Measurements from ENCODE around the gene TBC1D14. TPM values are rescaled to one million over a fixed set of nuclear protein-coding genes. Genes with fewer than 3 reads are reported as not detected.

The TBC1D14 gene
- total RNA-seq, 1 experiment from 2014 or later, result 44.3 TPM

DNA sequence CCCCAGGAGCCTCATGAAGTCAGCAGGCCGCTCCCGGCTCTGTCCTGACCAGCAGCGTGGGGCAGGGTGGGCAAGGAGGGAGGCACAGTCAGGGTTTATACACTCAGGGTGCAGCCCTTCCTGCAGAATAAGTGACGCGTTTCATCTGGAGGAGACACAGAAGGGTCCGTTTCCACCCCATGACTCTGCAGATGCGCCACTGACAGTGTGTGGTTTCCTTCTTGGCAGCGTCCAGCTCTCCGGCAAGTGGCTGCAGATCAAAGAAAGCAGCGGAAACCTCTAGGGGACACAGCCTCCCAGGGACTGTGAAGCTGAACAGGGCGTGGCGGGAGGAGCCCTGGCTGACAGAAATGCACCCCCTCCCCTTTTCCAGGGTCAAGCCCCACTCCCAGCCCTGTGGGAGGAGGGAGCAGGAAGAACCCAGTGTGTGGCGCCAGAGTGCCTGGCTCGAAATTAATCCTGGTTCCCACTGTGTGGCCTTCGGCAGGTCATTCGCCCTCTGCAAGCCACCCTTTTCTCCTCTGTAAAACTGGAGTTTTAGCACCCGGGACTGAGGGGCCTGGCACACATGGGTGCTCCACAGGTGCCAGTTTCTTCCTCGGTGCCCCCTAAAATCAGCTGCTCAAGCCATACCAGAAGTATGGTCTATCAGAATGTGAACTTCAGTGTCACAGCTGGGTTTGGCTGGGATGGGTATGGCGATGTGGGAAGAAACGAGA is 17.3 kb upstream of the TBC1D14 start:
- ChIA-PET POLR2A (ENCODE audit: low non-redundant PET) (no interaction called here), CTCF (no interaction called here)
- TF ChIP-seq, protein P1, sequence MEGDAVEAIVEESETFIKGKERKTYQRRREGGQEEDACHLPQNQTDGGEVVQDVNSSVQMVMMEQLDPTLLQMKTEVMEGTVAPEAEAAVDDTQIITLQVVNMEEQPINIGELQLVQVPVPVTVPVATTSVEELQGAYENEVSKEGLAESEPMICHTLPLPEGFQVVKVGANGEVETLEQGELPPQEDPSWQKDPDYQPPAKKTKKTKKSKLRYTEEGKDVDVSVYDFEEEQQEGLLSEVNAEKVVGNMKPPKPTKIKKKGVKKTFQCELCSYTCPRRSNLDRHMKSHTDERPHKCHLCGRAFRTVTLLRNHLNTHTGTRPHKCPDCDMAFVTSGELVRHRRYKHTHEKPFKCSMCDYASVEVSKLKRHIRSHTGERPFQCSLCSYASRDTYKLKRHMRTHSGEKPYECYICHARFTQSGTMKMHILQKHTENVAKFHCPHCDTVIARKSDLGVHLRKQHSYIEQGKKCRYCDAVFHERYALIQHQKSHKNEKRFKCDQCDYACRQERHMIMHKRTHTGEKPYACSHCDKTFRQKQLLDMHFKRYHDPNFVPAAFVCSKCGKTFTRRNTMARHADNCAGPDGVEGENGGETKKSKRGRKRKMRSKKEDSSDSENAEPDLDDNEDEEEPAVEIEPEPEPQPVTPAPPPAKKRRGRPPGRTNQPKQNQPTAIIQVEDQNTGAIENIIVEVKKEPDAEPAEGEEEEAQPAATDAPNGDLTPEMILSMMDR (conservative IDR thresholded peaks at IDR 0.05; ENCODE audit: low read depth, low read length), result 0 out of 2 replicates have a peak, but pooled peaks have one; percentile 14
- TF ChIP-seq EZH2 (IDR thresholded peaks at IDR 0.05; ENCODE audit: borderline replicate concordance, low read depth, low read length, poor library complexity, severe bottlenecking), result no peak
- no peaks in the 10 kb centered on the region for H3K4me1 ChIP-seq (ENCODE audit: insufficient read depth, low read length, poor library complexity, severe bottlenecking)
- H3K27me3 ChIP-seq (replicated peaks; ENCODE audit: insufficient read depth, low read depth, low read length, poor library complexity), result no peaks in the 10 kb centered on the region
- peaks cover 4% of the 10 kb centered on the region for H3K9me3 ChIP-seq (ENCODE audit: low read depth, low read length, poor library complexity, severe bottlenecking)
- intact Hi-C loops (cut with micrococcal nuclease; ENCODE audit: unreplicated experiment), result no loop called here
- H3K27ac ChIP-seq (ENCODE audit: low read depth, low read length, poor library complexity, severe bottlenecking), result no peak overlapping the region
- H3K36me3 ChIP-seq (ENCODE audit: insufficient read depth, low read length, poor library complexity, severe bottlenecking), result no peaks in the 10 kb centered on the region
- no peak overlapping the region for H3K4me3 ChIP-seq (ENCODE audit: low read depth, low read length, poor library complexity, severe bottlenecking)
- BruUV-seq (replicated peaks), result no TSS peak
- DNase-seq (ENCODE audit: low spot score), result no peak

DNA sequence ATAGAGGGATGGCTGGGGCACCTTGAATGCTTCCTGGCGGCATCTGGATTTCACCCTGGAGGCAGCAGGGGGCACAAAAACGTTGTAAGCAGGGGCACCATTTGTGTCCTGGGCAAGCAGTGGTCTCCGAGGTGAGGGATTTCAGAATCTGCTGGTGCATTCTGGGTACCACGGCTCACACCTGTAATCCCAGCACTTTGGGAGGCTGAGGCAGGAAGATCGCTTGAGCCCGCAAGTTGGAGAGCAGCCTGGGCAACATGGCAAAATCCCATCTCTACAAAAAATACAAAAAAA is 16.8 kb upstream of the TBC1D14 start:
- Histone ChIP-seq H3K27ac (ENCODE audit: low read depth, low read length, poor library complexity, severe bottlenecking) (no peak overlapping the region), H3K4me3 (ENCODE audit: low read depth, low read length, poor library complexity, severe bottlenecking) (no peak overlapping the region), H3K9me3 (ENCODE audit: low read depth, low read length, poor library complexity, severe bottlenecking) (peaks cover 4% of the 10 kb centered on the region), H3K36me3 (ENCODE audit: insufficient read depth, low read length, poor library complexity, severe bottlenecking) (no peaks in the 10 kb centered on the region), H3K4me1 (ENCODE audit: insufficient read depth, low read length, poor library complexity, severe bottlenecking) (no peaks in the 10 kb centered on the region), H3K27me3 (replicated peaks; ENCODE audit: insufficient read depth, low read depth, low read length, poor library complexity) (no peaks in the 10 kb centered on the region)
- DNase-seq (ENCODE audit: low spot score), result no peak
- ChIA-PET CTCF (no interaction called here), POLR2A (ENCODE audit: low non-redundant PET) (no interaction called here)
- intact Hi-C loops (cut with micrococcal nuclease; ENCODE audit: unreplicated experiment), result no loop called here
- no TSS peak for BruUV-seq (replicated peaks)
- no peak for TF ChIP-seq EZH2 (IDR thresholded peaks at IDR 0.05; ENCODE audit: borderline replicate concordance, low read depth, low read length, poor library complexity, severe bottlenecking)
- TF ChIP-seq, protein P1 (conservative IDR thresholded peaks at IDR 0.05; ENCODE audit: low read depth, low read length), result no peak

DNA sequence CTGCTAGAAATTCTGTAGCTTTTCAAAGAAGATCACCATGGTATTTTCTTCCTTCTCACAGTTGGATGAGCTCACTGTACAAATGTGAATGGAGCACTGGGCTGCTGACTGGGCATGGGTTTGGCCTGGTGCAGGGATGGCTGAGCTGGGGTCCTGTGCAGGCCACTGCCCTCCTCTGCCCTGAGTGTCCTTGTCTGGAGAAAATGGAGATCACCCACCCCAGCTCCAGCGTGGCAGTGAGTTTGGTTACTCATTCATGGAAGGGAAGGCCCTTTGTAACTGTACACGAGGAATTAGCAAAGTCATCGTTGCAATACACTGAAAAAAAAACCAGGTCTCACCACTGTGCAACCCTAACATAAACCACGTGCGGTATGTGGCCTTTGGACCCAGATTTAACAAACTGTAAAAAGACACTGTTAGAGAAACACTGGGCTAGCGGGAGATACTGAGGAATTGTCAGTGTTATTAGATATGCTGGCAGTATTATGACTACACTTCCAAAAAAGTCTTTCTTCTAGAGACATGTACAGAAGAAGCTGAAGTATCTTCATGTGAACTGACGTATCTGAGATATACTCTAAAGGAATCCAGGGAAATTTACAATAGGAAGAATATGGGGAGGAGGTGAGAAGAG is 16.1 kb upstream of the TBC1D14 start:
- CTCF ChIA-PET, result interaction anchor here (0.7 kb wide), 1 partner anchor 177 kb away, joined by 3 read pairs; no protein-coding TSS in a partner anchor
- Histone ChIP-seq H3K27ac (ENCODE audit: low read depth, low read length, poor library complexity, severe bottlenecking) (no peak overlapping the region), H3K4me3 (ENCODE audit: low read depth, low read length, poor library complexity, severe bottlenecking) (no peak overlapping the region), H3K4me1 (ENCODE audit: insufficient read depth, low read length, poor library complexity, severe bottlenecking) (no peaks in the 10 kb centered on the region), H3K36me3 (ENCODE audit: insufficient read depth, low read length, poor library complexity, severe bottlenecking) (no peaks in the 10 kb centered on the region), H3K9me3 (ENCODE audit: low read depth, low read length, poor library complexity, severe bottlenecking) (peaks cover 4% of the 10 kb centered on the region), H3K27me3 (replicated peaks; ENCODE audit: insufficient read depth, low read depth, low read length, poor library complexity) (no peaks in the 10 kb centered on the region)
- POLR2A ChIA-PET (ENCODE audit: low non-redundant PET), result no interaction called here
- DNase-seq (ENCODE audit: low spot score), result no peak
- TF ChIP-seq, protein P1 (conservative IDR thresholded peaks at IDR 0.05; ENCODE audit: low read depth, low read length), result no peak
- TF ChIP-seq EZH2 (IDR thresholded peaks at IDR 0.05; ENCODE audit: borderline replicate concordance, low read depth, low read length, poor library complexity, severe bottlenecking), result no peak
- intact Hi-C loops (cut with micrococcal nuclease; ENCODE audit: unreplicated experiment), result no loop called here
- no TSS peak for BruUV-seq (replicated peaks)
